GM12872 (cell line): Measurements from ENCODE around the gene RUBCNL.

Experiments used
- CTCF ChIP-seq: IDR thresholded peaks from 3 replicates; pipeline ENCODE4 v1.5.1; 2011; ENCODE audit warnings: low read depth, mild to moderate bottlenecking, low read length, moderate library complexity; ENCODE audit not compliant: insufficient read depth

RUBCNL gene

GRCh38 chr13:46354156-46355087 lies 32.6 kb downstream of the RUBCNL start:
- TF ChIP-seq CTCF = no peak

- TF ChIP-seq CTCF = no peak
Observed at GRCh38 chr13:46352805-46353204, 34.2 kb downstream of the RUBCNL start.

- TF ChIP-seq CTCF = no peak
Observed at GRCh38 chr13:46350003-46350402, 37.0 kb downstream of the RUBCNL start.

GRCh38 chr13:46348961-46349360 lies 38.1 kb downstream of the RUBCNL start:
- no peak for TF ChIP-seq CTCF

GRCh38 chr13:46347277-46347676 lies 39.8 kb downstream of the RUBCNL start:
- no peak for TF ChIP-seq CTCF

- no peak for TF ChIP-seq CTCF
Observed at GRCh38 chr13:46345866-46346265, 41.2 kb downstream of the RUBCNL start.

- no peak for TF ChIP-seq CTCF
Observed at GRCh38 chr13:46345398-46345797, 41.7 kb downstream of the RUBCNL start.
